NOMO-1 (cell line): Measurements from ENCODE around the gene CHCHD10.

Experiments used
- DNase-seq, 2 experiments: peaks; one replicate each; lab custom pipeline; 2025; ENCODE audit not compliant: unreplicated experiment in 2 of 2; lab: John Stamatoyannopoulos, UW

The CHCHD10 gene

DNA sequence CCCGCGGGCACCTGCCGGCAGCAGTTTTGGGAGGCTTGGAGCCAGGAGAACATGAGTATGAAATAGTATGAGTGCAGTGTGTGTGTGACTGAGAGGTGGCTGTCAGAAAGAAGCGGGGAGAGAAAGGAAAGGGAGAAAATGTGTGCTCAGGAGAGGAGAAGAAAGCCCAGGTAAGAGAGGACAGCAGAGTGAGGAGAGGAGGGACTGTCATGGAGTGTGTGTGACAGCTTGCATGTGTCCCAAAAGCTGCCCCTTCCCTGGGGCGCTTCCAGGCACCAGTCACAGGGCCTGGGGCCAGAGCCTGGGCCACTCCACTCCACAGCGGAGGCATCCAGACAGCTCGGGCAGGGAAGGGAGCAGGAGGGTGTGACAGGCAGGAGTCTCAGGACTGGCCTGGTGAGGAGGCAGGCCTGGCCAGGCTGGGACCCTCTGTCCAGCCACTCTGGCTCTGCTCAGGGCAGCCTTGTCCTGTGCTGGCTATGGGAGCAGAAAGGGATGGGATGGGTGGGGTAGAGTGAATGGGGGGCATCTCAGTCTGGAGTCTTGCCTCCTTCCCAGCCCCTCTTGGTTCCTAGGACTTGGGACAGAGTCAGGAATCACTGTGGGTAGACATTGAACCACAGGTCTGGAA is 5.8 kb upstream of the CHCHD10 start:
- DNase-seq: no peak

- peak in 1 of 2 experiments; percentile 13 for DNase-seq
Observed at GRCh38 chr22:23772649-23773473, 5.1 kb upstream of the CHCHD10 start, which contains the start of gene MMP11. MMP11 (plus strand) TSS chr22:23772849; CDS start chr22:23772871, 22 bp downstream.

- DNase-seq: no peak
Observed at GRCh38 chr22:23772315-23772648, 4.5 kb upstream of the CHCHD10 start.

- no peak for DNase-seq
Observed at GRCh38 chr22:23769321-23769965, 1.7 kb upstream of the CHCHD10 start.

GRCh38 chr22:23767303-23767672 is 484 bp downstream of the CHCHD10 start:
- no peak for DNase-seq

DNA sequence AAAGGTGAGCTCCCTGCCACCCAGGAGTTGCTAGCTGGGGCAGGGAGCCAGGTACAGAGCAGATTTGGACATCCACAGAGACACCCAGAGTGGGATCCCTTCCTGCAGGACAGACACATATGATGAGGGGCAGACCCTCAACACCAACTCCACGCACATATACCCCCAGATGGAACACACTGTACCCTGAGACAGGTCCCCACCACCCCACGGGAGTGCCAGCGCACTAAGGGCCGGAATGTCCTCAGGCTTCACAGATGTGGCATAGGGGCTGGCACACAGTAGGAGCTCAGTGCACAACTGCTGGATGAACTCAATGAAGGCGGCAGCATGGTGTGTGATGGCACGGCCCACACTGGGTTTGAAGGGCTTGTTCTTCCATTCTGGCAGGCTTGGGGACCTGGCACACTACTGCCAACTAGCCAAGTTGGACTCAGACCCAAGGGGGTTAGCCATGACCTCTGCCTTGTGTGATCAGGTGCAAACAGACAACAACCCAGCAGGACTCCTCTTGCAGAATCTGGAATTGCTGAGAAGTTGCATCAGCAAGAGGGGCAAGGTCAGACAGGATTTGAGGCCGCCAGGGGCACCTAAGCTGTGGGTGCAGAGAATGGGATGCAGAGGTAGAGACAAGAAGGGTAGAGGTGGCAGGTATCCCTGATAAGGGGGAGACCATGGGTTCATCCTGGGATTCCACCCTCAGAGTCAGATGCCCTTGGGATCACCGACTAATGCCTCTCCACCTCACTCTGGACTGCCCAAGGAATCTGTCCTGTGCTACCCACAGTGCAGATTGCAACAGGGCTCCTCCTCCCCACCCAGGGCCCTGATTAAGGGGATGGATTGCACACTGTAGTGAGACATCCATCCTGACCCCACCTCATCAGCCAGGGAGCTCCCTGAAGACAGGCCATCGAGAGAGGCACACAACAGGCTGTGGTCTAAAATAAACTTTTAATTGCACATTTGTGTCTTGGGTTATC is 2.6 kb downstream of the CHCHD10 start:
- no peak for DNase-seq

DNA sequence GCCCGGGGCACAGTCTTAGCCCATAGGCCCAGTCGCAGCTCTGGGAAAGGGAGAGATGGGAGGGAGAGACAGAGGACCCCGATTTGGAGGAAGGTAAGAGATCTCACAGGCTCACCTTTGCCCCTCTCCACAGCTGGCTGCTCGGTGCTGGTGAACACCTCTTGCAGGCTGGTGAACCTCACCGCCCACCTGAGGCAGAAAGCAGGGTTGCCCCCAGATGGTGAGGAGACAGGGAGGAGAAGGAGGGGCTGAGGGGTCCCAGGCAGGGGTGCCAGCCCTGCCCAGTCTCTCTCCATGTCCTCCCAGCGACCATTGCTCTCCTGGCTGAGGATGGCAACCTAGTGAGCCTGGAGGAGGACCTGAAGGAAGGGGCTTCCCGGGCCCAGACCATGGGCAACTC is 3.8 kb downstream of the CHCHD10 start:
- no peak for DNase-seq

- DNase-seq: no peak
Observed at GRCh38 chr22:23763579-23763945, 4.2 kb downstream of the CHCHD10 start.

GRCh38 chr22:23762842-23763578 is 4.8 kb downstream of the CHCHD10 start, which contains the start of gene C22orf15:
C22orf15 (plus strand) TSS chr22:23762990; CDS start chr22:23763307, 317 bp downstream.
- DNase-seq: no peak

DNA sequence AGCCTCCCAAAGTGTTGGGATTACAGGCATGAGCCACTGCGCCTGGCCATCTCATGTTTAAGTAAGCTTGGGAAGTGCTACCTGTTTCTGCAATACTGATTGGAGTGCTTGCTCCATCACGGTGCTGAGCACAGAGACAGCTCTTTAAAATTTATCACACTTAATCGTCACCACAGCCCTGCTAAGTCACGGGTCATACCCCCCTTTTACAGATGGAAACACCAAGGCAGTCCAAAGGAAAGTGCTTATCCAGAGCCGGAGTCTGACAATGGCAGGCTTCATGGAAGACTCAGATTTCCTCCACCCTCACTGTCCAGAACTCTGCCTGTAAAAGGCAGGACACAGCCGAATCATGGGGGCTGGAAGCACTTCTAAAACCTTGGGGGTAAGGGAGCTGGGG is 7.7 kb downstream of the CHCHD10 start:
- DNase-seq: no peak

- no peak for DNase-seq
Observed at GRCh38 chr22:23759566-23759965, 8.2 kb downstream of the CHCHD10 start.

DNA sequence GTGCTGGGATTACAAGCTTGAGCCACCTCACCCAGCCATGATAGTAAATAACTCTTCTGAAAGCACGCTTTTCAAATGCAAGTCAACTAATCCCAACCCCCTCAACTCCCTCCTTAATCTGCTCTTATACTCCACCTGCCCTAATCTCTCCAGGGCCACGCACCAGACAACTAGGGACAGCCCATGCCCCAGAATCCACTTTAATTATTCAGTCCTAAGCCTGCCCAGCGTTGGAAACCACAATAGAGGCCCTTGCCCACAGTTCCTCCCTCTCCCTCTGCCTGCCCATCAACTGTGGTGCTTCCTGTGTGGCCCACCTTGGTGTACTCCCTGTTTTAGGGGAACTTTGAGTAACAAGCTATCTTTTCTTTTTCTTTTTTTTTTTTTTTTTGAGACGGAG is 10.9 kb downstream of the CHCHD10 start:
- peak in 1 of 2 experiments; percentile 19 for DNase-seq

GRCh38 chr22:23755711-23756110 is 12.1 kb downstream of the CHCHD10 start:
- DNase-seq: no peak

- DNase-seq: no peak
Observed at GRCh38 chr22:23754980-23755636, 12.7 kb downstream of the CHCHD10 start.

DNA sequence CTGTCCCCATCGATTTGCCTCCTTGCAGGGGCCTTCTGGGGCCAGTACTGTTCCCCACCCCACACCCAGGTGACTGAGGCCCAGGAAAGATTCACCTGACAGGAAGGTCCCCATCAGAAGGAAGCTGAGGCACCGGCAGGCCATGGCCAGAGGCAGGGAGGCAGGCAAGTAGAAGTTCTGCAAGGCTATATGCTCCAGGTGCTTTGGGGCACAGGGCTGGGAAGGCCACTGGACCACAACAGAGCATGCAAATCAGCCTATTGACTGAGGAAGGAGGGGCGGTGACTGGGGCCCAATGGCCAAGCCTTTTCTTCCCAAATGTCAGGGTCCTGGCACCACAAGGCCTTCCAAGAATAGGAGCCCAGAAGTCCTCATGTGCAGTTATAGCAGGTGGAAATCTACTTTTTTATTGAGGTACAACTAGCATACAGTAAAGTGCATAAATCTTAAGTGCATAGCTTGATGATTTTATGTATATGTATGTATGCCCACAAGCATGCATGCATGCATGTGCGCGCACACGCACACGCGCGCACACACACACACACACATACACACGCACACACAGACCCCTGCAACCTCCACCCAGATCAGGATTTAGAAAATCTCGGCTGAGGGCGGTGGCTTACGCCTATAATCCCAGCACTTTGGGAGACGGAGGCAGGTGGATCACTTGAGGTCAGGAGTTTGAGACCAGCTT is 13.4 kb downstream of the CHCHD10 start, which contains the start of gene VPREB3:
Gene VPREB3, minus strand, starts transcription at position 206 of the 700 bp plus-strand sequence. Its CDS starts 62 bp downstream, at position 144.
- no peak for DNase-seq

DNA sequence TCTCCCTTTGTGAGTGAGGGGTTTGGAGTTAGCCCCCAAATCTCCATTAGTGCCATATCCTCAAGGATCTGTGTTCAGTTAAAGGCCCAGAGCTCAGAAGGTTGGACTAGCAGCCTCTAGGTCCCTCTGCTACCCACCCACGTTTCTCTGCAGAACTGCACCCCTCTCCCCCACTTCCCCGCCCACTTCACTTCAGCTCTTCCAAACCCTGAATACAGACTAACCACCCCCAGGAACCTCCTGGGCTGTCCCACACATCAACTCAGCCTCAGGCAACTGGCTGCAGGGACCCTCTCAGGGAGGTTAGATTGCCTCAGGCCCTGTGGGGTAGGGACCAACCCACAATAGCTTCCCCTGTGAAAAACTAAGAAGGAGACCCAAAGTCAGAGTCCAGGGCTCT is 14.4 kb downstream of the CHCHD10 start:
- DNase-seq: no peak

- no peak for DNase-seq
Observed at GRCh38 chr22:23752750-23753149, 15.0 kb downstream of the CHCHD10 start.

GRCh38 chr22:23752090-23752691 is 15.6 kb downstream of the CHCHD10 start:
- no peak for DNase-seq
